Mesenchymal stem cell (in vitro differentiated cells and primary cell): ENCODE measurements around the gene RNF168.
"Not testable (repeated sequence)": the region's sequence is repeated elsewhere in the genome, so short reads cannot be mapped to it uniquely, and the experiment has no call there.

Experiments
- DNase-seq: peaks from one replicate; pipeline ENCODE4 v3.0.0-alpha.2; 2013
- H2AFZ ChIP-seq: one replicate; pipeline ENCODE4 v1.6.1; 2013; ENCODE audit warnings: low read depth, mild to moderate bottlenecking, control low read depth, inconsistent platforms, low read length, moderate library complexity
- H2AK5ac ChIP-seq: 2 replicates; pipeline ENCODE4 v1.6.1; 2013; ENCODE audit warnings: low read length, moderate library complexity, mild to moderate bottlenecking, inconsistent platforms; ENCODE audit not compliant: severe bottlenecking
- H2BK120ac ChIP-seq: one replicate; pipeline ENCODE4 v1.6.1; 2013; ENCODE audit warnings: low read depth, mild to moderate bottlenecking, inconsistent platforms, low read length, moderate library complexity
- H2BK12ac ChIP-seq, 2 experiments: one replicate each; pipeline ENCODE4 v1.6.1; 2013; ENCODE audit warnings: inconsistent platforms in 2 of 2, low read length in 2 of 2, mild to moderate bottlenecking in 2 of 2, moderate library complexity in 2 of 2, control low read depth in 1 of 2
- H2BK15ac ChIP-seq: one replicate; pipeline ENCODE4 v1.6.1; 2013; ENCODE audit warnings: mild to moderate bottlenecking, low read depth, inconsistent platforms; ENCODE audit not compliant: poor library complexity, severe bottlenecking
- H2BK5ac ChIP-seq: 2 replicates; pipeline ENCODE4 v1.6.1; 2013; ENCODE audit warnings: low read depth, mild to moderate bottlenecking, low read length, control low read depth, inconsistent platforms; ENCODE audit not compliant: poor library complexity, severe bottlenecking
- H3K14ac ChIP-seq, 2 experiments: one replicate each; pipeline ENCODE4 v1.6.1; 2013; ENCODE audit warnings: inconsistent platforms in 2 of 2, low read length in 2 of 2, control low read depth in 1 of 2, mild to moderate bottlenecking in 1 of 2, moderate library complexity in 1 of 2
- H3K18ac ChIP-seq, 2 experiments: one replicate each; pipeline ENCODE4 v1.6.1; 2013; ENCODE audit warnings: inconsistent platforms in 2 of 2, low read length in 2 of 2, control low read depth in 1 of 2, low read depth in 1 of 2, mild to moderate bottlenecking in 1 of 2
- H3K23ac ChIP-seq, 2 experiments: one replicate each; pipeline ENCODE4 v1.6.1; 2013; ENCODE audit warnings: inconsistent platforms in 2 of 2, low read length in 2 of 2, mild to moderate bottlenecking in 2 of 2, moderate library complexity in 2 of 2, control low read depth in 1 of 2
- H3K27ac ChIP-seq: 2 replicates; pipeline ENCODE4 v1.5.1; 2013; ENCODE audit warnings: mild to moderate bottlenecking, moderate library complexity, low read length, control low read depth, inconsistent platforms; ENCODE audit not compliant: poor library complexity, severe bottlenecking
- H3K27me3 ChIP-seq, 2 experiments: 2 replicates each; pipeline versions ENCODE4 v1.6.1 to v1.7.0; 2013; ENCODE audit warnings: low read length in 2 of 2, mild to moderate bottlenecking in 2 of 2, moderate library complexity in 2 of 2, control low read depth in 1 of 2, inconsistent platforms in 1 of 2; ENCODE audit not compliant: control insufficient read depth in 1 of 2, insufficient read depth in 1 of 2
- H3K36me3 ChIP-seq, 2 experiments: 2 replicates each; pipeline versions ENCODE4 v1.6.1 to v1.7.0; 2013; ENCODE audit warnings: low read length in 2 of 2, control low read depth in 1 of 2, inconsistent platforms in 1 of 2, low read depth in 1 of 2, mild to moderate bottlenecking in 1 of 2; ENCODE audit not compliant: insufficient read depth in 2 of 2, control insufficient read depth in 1 of 2
- H3K4ac ChIP-seq, 2 experiments: one replicate each; pipeline ENCODE4 v1.6.1; 2013; ENCODE audit warnings: inconsistent platforms in 2 of 2, low read length in 2 of 2, mild to moderate bottlenecking in 2 of 2, moderate library complexity in 2 of 2, control low read depth in 1 of 2, low read depth in 1 of 2
- H3K4me1 ChIP-seq: 2 replicates; pipeline ENCODE4 v1.6.1; 2013; ENCODE audit warnings: low read depth, low read length, control low read depth; ENCODE audit not compliant: control insufficient read depth, insufficient read depth
- H3K4me2 ChIP-seq: 2 replicates; pipeline ENCODE4 v1.6.1; 2013; ENCODE audit warnings: low read length, mild to moderate bottlenecking, inconsistent platforms; ENCODE audit not compliant: poor library complexity, severe bottlenecking
- H3K4me3 ChIP-seq, 2 experiments: 2 replicates each; pipeline versions ENCODE4 v1.5.1 to v1.7.0; 2013; ENCODE audit warnings: low read length in 2 of 2, mild to moderate bottlenecking in 2 of 2, control low read depth in 1 of 2, low read depth in 1 of 2; ENCODE audit not compliant: insufficient read depth in 1 of 2
- H3K79me1 ChIP-seq: replicated peaks from 2 replicates; pipeline ENCODE4 v1.6.1; 2013; ENCODE audit warnings: mild to moderate bottlenecking, control low read depth, low read length, inconsistent platforms; ENCODE audit not compliant: poor library complexity, severe bottlenecking
- H3K9ac ChIP-seq: 2 replicates; pipeline ENCODE4 v1.7.0; 2013; ENCODE audit warnings: mild to moderate bottlenecking, low read length, moderate library complexity
- H3K9me3 ChIP-seq: 2 replicates; pipeline ENCODE4 v1.7.0; 2013; ENCODE audit warnings: mild to moderate bottlenecking, low read length; ENCODE audit not compliant: control insufficient read depth
- H4K8ac ChIP-seq: one replicate; pipeline ENCODE4 v1.6.1; 2013; ENCODE audit warnings: inconsistent platforms, mild to moderate bottlenecking, low read length, moderate library complexity
- H4K91ac ChIP-seq: one replicate; pipeline ENCODE4 v1.6.1; 2013; ENCODE audit warnings: mild to moderate bottlenecking, low read length, inconsistent platforms
- WGBS: methylation state at CpG from one replicate; pipeline ENCODE4 v1.1.7; 2013; ENCODE audit warnings: mixed read lengths; 5-methylcytosine and 5-hydroxymethylcytosine counted together

RNF168 gene

GRCh38 chr3:196463478-196463756 is 40.2 kb downstream of the RNF168 start:
- H3K14ac ChIP-seq, result no peak overlapping the region
- no peak overlapping the region for H2BK15ac ChIP-seq
- H3K9ac ChIP-seq, result no peak overlapping the region
- H3K9me3 ChIP-seq, result no peaks in the 10 kb centered on the region
- peaks cover 13% of the 10 kb centered on the region for H3K79me1 ChIP-seq
- no peaks in the 10 kb centered on the region for H3K27me3 ChIP-seq
- WGBS, result no CpG with 5 or more reads among the region's 2 CpGs
- H3K4me1 ChIP-seq, result no peaks in the 10 kb centered on the region
- no peak overlapping the region for H3K4me3 ChIP-seq
- H4K8ac ChIP-seq, result no peak overlapping the region
- H2BK120ac ChIP-seq, result no peak overlapping the region
- H3K4me2 ChIP-seq, result no peak overlapping the region
- H3K18ac ChIP-seq, result no peak overlapping the region
- H2BK12ac ChIP-seq, result no peak overlapping the region
- no peak overlapping the region for H2AK5ac ChIP-seq
- no peak for DNase-seq
- no peak overlapping the region for H2AFZ ChIP-seq
- H3K4ac ChIP-seq, result no peak overlapping the region
- H3K36me3 ChIP-seq, result peaks cover 2 to 23% of the 10 kb centered on the region in 2 experiments
- H3K23ac ChIP-seq, result no peak overlapping the region
- H2BK5ac ChIP-seq, result no peak overlapping the region
- H3K27ac ChIP-seq, result no peak overlapping the region
- no peak overlapping the region for H4K91ac ChIP-seq

GRCh38 chr3:196462680-196463477 is 40.7 kb downstream of the RNF168 start:
- not testable (repeated sequence) for H3K27me3 ChIP-seq, H2BK5ac ChIP-seq, H2BK120ac ChIP-seq, H2AK5ac ChIP-seq, H3K4me1 ChIP-seq, H2BK15ac ChIP-seq, H4K91ac ChIP-seq, H3K4me2 ChIP-seq, H3K4ac ChIP-seq, H2AFZ ChIP-seq, H4K8ac ChIP-seq, H2BK12ac ChIP-seq, H3K9me3 ChIP-seq, H3K23ac ChIP-seq, H3K14ac ChIP-seq, H3K9ac ChIP-seq, H3K4me3 ChIP-seq, H3K27ac ChIP-seq, DNase-seq, H3K18ac ChIP-seq
- 80% methylated on average over 1 of the region's 1 CpG for WGBS
- peaks cover 13% of the 10 kb centered on the region for H3K79me1 ChIP-seq
- H3K36me3 ChIP-seq, result peaks cover 2 to 19% of the 10 kb centered on the region in 2 experiments

- no peak overlapping the region for H3K4me3 ChIP-seq
- no peaks in the 10 kb centered on the region for H3K9me3 ChIP-seq
- H3K4me1 ChIP-seq, result no peaks in the 10 kb centered on the region
- H3K79me1 ChIP-seq, result no peaks in the 10 kb centered on the region
- H3K4ac ChIP-seq, result no peak overlapping the region
- H3K27ac ChIP-seq, result no peak overlapping the region
- no peak overlapping the region for H2AFZ ChIP-seq
- no peak overlapping the region for H2AK5ac ChIP-seq
- no peak overlapping the region for H3K23ac ChIP-seq
- H3K27me3 ChIP-seq, result no peaks in the 10 kb centered on the region
- H3K4me2 ChIP-seq, result no peak overlapping the region
- H3K36me3 ChIP-seq, result peaks cover 0 to 5% of the 10 kb centered on the region in 2 experiments
- H4K91ac ChIP-seq, result no peak overlapping the region
- 92% methylated on average over 2 of the region's 4 CpGs for WGBS
- H2BK15ac ChIP-seq, result no peak overlapping the region
- no peak overlapping the region for H4K8ac ChIP-seq
- no peak overlapping the region for H3K18ac ChIP-seq
- no peak overlapping the region for H2BK12ac ChIP-seq
- no peak overlapping the region for H3K14ac ChIP-seq
- no peak overlapping the region for H3K9ac ChIP-seq
- DNase-seq, result no peak
- no peak overlapping the region for H2BK120ac ChIP-seq
- H2BK5ac ChIP-seq, result no peak overlapping the region
Measured at GRCh38 chr3:196458063-196458462, 45.5 kb downstream of the RNF168 start.

DNA sequence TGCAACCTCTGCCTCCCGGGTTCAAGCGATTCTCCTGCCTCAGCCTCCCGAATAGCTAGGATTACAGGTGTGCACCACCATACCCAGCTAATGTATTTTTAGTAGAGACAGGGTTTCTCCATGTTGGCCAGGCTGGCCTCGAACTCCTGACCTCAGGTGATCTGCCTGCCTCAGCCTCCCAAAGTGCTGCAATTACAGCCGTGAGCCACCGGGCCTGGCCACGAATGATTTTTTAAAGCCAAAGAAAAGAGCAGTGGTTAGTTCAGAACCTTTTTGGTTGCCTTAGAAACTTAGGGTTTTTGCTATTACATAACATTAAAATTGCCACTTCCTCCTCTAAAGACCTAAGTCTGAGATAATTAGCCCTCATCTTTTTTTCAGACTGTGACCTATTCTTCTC is 46.1 kb downstream of the RNF168 start:
- not testable (repeated sequence) for H4K8ac ChIP-seq, H2BK120ac ChIP-seq, H3K27ac ChIP-seq, H2AFZ ChIP-seq, H3K23ac ChIP-seq, H3K9me3 ChIP-seq, H3K27me3 ChIP-seq, H2BK5ac ChIP-seq, H4K91ac ChIP-seq, H2BK15ac ChIP-seq, H3K4ac ChIP-seq, H3K36me3 ChIP-seq, DNase-seq, H3K79me1 ChIP-seq, H3K18ac ChIP-seq, H2AK5ac ChIP-seq, H3K14ac ChIP-seq, H3K4me2 ChIP-seq, H3K4me3 ChIP-seq, H3K4me1 ChIP-seq, H2BK12ac ChIP-seq, H3K9ac ChIP-seq
- WGBS, result 98% methylated on average over 4 of the region's 7 CpGs
